ENCODE data around the gene GAST. TPM values are rescaled to one million over a fixed set of nuclear protein-coding genes. Genes with fewer than 3 reads are reported as not detected.
"Not testable (repeated sequence)": the region's sequence is repeated elsewhere in the genome, so short reads cannot be mapped to it uniquely, and the experiment has no call there.

The GAST gene
- total and polyA plus RNA-seq, 9 donors: 0.79 TPM; not detected in 8

DNA sequence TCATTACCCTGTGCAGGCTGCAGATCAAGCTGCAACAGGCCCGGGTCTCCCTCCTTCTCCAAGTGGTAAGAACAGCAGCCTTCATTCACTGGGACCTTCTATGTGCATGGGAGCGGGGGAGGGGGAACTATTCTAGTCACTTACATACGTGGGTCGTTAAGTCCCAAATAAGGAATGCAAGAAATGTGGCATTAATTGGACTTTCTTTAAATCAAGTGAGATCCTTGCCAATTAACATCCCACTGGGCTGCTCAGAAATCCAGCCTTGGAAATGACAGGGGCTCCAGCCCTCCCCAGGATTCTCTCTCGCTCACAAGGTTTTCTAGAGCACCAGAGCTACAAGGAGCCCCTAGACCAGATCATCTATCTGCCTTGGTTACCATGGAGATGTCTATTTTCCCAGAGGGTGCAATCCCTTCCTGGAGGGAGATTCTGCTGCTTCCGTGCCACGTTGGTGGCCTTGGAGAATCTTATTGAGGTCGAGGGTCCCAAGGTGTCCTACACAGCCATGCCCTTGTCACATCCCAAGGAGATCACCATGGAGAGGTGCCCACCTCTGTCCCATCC, 28.6 kb upstream of the GAST start:
- DNase-seq: no peak
- Histone ChIP-seq H3K27ac (ENCODE audit: low read length) (no peak overlapping the region), H3K4me1 (ENCODE audit: control insufficient read depth, insufficient read depth, low read length) (peaks cover 8% of the 10 kb centered on the region), H3K9me3 (replicated peaks; ENCODE audit: control insufficient read depth, low read depth, low read length) (no peaks in the 10 kb centered on the region), H3K27me3 (ENCODE audit: control insufficient read depth, insufficient read depth, low read length) (no peaks in the 10 kb centered on the region), H3K36me3 (ENCODE audit: control insufficient read depth, insufficient read depth, low read length) (no peaks in the 10 kb centered on the region), H3K4me3 (ENCODE audit: low read length) (no peak overlapping the region)
- WGBS (ENCODE audit: insufficient coverage): 54% methylated on average over 3 of the region's 8 CpGs

DNA sequence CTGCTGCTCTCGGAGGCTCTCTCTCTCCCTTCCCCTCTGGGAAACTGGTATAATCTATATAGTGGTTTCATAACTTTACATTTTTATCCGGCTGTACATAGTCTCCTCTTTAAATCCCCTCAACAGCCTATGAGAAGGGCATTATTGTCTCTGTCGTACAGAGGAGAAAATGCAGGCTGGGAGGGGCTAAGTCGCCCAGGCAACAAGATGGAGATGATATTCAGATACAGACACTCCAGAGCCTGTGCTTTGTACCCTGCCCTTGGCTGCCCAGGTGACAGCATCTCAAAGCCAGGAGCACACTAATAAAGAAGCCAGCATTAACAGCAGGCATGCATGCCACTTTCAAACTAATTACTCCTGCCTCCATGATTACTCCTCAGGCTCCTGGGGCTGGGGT, 28.1 kb upstream of the GAST start:
- no peak overlapping the region for H3K4me3 ChIP-seq (ENCODE audit: low read length)
- no peak for DNase-seq
- no peaks in the 10 kb centered on the region for H3K36me3 ChIP-seq (ENCODE audit: control insufficient read depth, insufficient read depth, low read length)
- H3K27me3 ChIP-seq (ENCODE audit: control insufficient read depth, insufficient read depth, low read length): no peaks in the 10 kb centered on the region
- no peak overlapping the region for H3K27ac ChIP-seq (ENCODE audit: low read length)
- WGBS (ENCODE audit: insufficient coverage): 40% methylated on average over 2 of the region's 4 CpGs
- H3K9me3 ChIP-seq (replicated peaks; ENCODE audit: control insufficient read depth, low read depth, low read length): no peaks in the 10 kb centered on the region
- H3K4me1 ChIP-seq (ENCODE audit: control insufficient read depth, insufficient read depth, low read length): peaks cover 8% of the 10 kb centered on the region

DNA sequence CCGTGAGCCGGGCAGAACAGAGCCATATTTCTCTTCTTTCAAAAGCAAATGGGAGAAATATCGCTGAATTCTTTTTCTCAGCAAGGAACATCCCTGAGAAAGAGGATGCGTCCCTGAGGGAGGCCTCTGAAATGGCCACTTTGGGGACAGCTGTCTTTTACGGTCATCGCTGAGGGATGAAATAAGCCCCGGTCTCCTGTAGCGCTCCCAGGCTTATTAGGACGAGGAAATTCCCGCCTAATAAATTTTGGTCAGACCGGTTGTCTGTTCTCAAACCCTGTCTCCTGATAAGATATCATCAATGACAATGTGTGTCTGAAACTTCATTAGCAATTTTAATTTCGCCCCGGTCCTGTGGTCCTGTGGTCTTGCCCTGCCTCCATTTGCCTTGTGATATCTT, 26.4 kb upstream of the GAST start:
- not testable (repeated sequence) for DNase-seq; H3K4me3 ChIP-seq (ENCODE audit: low read length); H3K27ac ChIP-seq (ENCODE audit: low read length); H3K9me3 ChIP-seq (replicated peaks; ENCODE audit: control insufficient read depth, low read depth, low read length); H3K27me3 ChIP-seq (ENCODE audit: control insufficient read depth, insufficient read depth, low read length)
- Histone ChIP-seq H3K36me3 (ENCODE audit: control insufficient read depth, insufficient read depth, low read length) (peaks cover 14% of the 10 kb centered on the region), H3K4me1 (ENCODE audit: control insufficient read depth, insufficient read depth, low read length) (peaks cover 12% of the 10 kb centered on the region)
- WGBS (ENCODE audit: insufficient coverage): 93% methylated on average over 12 of the region's 13 CpGs

DNA sequence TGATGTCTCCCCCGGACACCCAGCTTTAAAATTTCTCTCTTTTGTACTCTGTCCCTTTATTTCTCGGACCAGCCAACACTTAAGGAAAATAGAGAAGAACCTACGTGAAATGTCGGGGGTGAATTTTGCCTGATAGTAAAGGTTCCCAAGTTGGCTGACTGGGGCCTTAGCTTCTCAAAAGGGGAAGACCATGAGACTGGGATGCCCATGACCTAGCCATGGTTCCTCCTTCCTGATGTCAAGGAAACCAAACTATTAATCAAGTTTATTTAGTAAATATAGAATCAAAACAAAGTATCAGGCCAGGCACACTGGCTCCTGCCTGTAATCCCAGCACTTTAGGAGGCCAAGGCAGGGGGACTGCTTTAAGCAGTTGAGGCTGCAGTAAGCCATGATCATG, 25.9 kb upstream of the GAST start:
- H3K27me3 ChIP-seq (ENCODE audit: control insufficient read depth, insufficient read depth, low read length): no peaks in the 10 kb centered on the region

DNA sequence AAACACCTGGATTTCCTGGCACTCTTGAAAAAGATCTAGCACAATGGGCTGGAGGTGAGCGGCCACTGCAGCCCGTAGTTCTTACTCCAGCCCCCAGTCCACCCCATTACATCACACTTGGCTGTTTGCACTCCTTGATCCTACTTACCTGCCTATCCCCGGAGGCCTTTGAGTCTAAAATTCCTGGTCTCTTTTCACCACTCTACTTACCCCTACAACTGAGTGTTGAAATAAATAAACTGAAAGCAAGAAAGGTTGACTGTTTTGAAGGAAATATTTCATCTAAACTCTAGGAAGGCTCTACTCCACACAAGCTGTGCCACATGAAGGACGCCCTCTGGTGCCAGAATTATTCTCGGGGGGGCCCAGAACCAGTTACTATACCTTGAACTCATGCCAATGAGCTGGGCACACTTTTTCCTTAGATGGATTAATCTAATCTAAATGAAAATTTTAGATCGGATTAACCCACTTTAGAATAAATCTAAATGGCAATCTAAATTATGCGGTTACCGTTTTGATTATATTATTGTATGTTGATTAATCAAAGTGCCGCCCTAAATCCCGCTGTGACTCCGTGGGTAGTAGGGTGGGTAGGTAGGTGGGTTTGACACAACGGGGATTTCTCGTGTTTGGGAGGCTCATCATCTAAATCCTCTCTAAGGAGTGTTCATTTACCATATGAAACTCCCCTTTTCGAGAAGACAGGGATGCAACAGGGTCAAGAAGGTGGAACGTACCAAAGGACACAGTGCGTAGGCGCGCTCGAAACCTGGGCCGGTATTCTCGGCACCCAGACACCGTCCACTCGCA, 24.1 kb upstream of the GAST start:
- peak overlapping the region; percentile 73 for H3K4me3 ChIP-seq (ENCODE audit: low read length)
- peaks cover 37% of the 10 kb centered on the region for H3K36me3 ChIP-seq (ENCODE audit: control insufficient read depth, insufficient read depth, low read length)
- peak; percentile 72 for DNase-seq
- peak overlapping the region; percentile 95 for H3K27ac ChIP-seq (ENCODE audit: low read length)
- no peaks in the 10 kb centered on the region for H3K27me3 ChIP-seq (ENCODE audit: control insufficient read depth, insufficient read depth, low read length)
- H3K9me3 ChIP-seq (replicated peaks; ENCODE audit: control insufficient read depth, low read depth, low read length): no peaks in the 10 kb centered on the region
- 0% methylated on average over 9 of the region's 23 CpGs for WGBS (ENCODE audit: insufficient coverage)
- H3K4me1 ChIP-seq (ENCODE audit: control insufficient read depth, insufficient read depth, low read length): peaks cover 12% of the 10 kb centered on the region

More for the DNA sequence above, 25.9 kb upstream of the GAST start:
- Histone ChIP-seq H3K4me3 (ENCODE audit: low read length) (no peak overlapping the region), H3K9me3 (replicated peaks; ENCODE audit: control insufficient read depth, low read depth, low read length) (no peaks in the 10 kb centered on the region), H3K36me3 (ENCODE audit: control insufficient read depth, insufficient read depth, low read length) (peaks cover 19% of the 10 kb centered on the region), H3K4me1 (ENCODE audit: control insufficient read depth, insufficient read depth, low read length) (peaks cover 12% of the 10 kb centered on the region), H3K27ac (ENCODE audit: low read length) (no peak overlapping the region)
- no CpG with 5 or more reads among the region's 4 CpGs for WGBS (ENCODE audit: insufficient coverage)
- no peak for DNase-seq

DNA sequence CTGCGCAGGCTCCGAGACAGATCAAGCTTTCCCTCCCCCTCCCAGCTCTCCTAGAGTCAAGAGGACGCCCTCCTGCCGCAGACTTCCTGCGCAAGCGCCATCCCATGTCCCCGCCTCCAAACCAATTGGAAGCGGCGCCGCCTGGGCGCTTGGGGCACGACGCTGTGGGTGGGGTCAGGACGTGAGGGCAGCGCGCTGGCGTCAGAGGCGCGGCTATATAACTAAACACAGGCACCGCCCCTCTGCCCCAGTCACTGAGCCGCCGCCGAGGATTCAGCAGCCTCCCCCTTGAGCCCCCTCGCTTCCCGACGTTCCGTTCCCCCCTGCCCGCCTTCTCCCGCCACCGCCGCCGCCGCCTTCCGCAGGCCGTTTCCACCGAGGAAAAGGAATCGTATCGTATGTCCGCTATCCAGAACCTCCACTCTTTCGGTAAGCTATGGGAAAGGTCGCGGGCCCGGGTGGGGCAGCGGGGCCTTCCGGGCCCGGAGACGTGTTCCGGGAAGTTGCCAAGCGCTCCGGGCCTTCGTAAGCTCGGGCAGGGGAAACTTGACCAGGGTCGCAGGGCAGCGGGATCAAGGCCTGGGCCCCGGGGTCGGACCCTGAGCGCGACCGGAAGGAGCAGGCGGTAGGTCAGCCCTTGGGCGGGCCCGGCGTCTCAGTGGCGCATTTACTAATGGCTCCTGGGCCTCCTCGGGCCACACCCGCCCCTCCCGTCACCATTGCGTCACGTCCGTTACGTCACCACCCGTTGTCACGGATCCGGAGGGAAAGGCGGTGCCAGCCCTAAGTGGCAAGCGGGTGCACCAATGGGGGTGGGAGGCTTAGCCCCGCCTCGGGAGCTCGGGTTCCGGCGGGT, 23.3 kb upstream of the GAST start, which contains the start of gene EIF1:
Gene EIF1 (plus strand): TSS at position 245 of the 856 bp plus-strand sequence. CDS start 154 bp downstream, at position 399.
- Histone ChIP-seq H3K36me3 (ENCODE audit: control insufficient read depth, insufficient read depth, low read length) (peaks cover 41% of the 10 kb centered on the region), H3K27me3 (ENCODE audit: control insufficient read depth, insufficient read depth, low read length) (no peaks in the 10 kb centered on the region), H3K4me1 (ENCODE audit: control insufficient read depth, insufficient read depth, low read length) (peaks cover 12% of the 10 kb centered on the region), H3K4me3 (ENCODE audit: low read length) (peak within 1 kb of the TSS; percentile 87), H3K9me3 (replicated peaks; ENCODE audit: control insufficient read depth, low read depth, low read length) (no peaks in the 10 kb centered on the region), H3K27ac (ENCODE audit: low read length) (peak within 1 kb of the TSS; percentile 99)
- WGBS (ENCODE audit: insufficient coverage): under 1% methylated on average over 74 of the region's 81 CpGs
- DNase-seq: peak; percentile 100

DNA sequence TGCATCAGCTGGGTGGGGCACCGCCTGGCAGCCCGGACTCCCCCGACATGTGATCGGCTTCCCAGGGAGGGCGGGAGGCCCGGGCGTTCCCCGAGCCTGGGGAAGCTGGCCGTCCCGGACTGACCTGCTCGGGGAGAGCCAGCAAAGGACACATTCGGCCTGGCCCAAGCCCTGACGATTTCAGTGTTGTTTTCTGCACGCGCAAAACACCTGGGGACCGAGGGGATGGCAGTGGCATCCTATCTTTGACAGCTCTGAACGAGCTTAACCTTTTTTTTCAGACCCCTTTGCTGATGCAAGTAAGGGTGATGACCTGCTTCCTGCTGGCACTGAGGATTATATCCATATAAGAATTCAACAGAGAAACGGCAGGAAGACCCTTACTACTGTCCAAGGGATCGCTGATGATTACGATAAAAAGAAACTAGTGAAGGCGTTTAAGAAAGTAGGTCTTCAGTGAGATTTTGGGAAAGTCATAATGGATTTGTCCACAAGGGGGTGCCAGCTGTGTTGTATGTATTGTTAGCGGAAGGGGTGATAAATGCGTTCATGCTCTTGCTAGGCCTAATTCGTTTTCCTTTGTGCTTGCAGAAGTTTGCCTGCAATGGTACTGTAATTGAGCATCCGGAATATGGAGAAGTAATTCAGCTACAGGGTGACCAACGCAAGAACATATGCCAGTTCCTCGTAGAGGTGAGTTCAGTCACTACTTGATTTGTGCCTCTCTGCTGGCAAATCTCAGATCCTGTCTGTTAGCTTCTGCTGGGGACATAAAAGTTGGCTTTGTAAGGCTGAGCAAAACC, 22.4 kb upstream of the GAST start:
- peaks cover 46% of the 10 kb centered on the region for H3K36me3 ChIP-seq (ENCODE audit: control insufficient read depth, insufficient read depth, low read length)
- peak; percentile 79 for DNase-seq
- WGBS (ENCODE audit: insufficient coverage): 3% methylated on average over 26 of the region's 27 CpGs
- peak overlapping the region; percentile 99 for H3K27ac ChIP-seq (ENCODE audit: low read length)
- no peaks in the 10 kb centered on the region for H3K27me3 ChIP-seq (ENCODE audit: control insufficient read depth, insufficient read depth, low read length)
- H3K4me3 ChIP-seq (ENCODE audit: low read length): peak overlapping the region; percentile 87
- peaks cover 12% of the 10 kb centered on the region for H3K4me1 ChIP-seq (ENCODE audit: control insufficient read depth, insufficient read depth, low read length)
- no peaks in the 10 kb centered on the region for H3K9me3 ChIP-seq (replicated peaks; ENCODE audit: control insufficient read depth, low read depth, low read length)

DNA sequence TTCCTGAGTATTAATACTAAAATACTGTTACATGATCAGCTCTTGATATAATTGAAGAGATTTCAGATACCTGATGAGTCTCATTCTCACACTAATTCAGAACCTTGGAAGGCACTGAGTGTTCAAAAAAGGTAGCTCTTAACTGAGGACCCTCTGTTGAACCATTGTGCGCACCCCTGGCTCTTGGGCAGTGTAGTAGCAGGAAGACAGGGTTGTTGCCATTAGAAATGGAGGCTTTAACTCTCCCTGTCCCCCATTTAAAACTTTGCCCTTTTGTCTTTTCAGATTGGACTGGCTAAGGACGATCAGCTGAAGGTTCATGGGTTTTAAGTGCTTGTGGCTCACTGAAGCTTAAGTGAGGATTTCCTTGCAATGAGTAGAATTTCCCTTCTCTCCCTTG, 21.6 kb upstream of the GAST start:
- Histone ChIP-seq H3K4me3 (ENCODE audit: low read length) (no peak overlapping the region), H3K4me1 (ENCODE audit: control insufficient read depth, insufficient read depth, low read length) (peaks cover 12% of the 10 kb centered on the region), H3K9me3 (replicated peaks; ENCODE audit: control insufficient read depth, low read depth, low read length) (no peaks in the 10 kb centered on the region), H3K36me3 (ENCODE audit: control insufficient read depth, insufficient read depth, low read length) (peaks cover 50% of the 10 kb centered on the region), H3K27ac (ENCODE audit: low read length) (peak overlapping the region; percentile 99), H3K27me3 (ENCODE audit: control insufficient read depth, insufficient read depth, low read length) (no peaks in the 10 kb centered on the region)
- no CpG with 5 or more reads among the region's 2 CpGs for WGBS (ENCODE audit: insufficient coverage)
- DNase-seq: no peak

DNA sequence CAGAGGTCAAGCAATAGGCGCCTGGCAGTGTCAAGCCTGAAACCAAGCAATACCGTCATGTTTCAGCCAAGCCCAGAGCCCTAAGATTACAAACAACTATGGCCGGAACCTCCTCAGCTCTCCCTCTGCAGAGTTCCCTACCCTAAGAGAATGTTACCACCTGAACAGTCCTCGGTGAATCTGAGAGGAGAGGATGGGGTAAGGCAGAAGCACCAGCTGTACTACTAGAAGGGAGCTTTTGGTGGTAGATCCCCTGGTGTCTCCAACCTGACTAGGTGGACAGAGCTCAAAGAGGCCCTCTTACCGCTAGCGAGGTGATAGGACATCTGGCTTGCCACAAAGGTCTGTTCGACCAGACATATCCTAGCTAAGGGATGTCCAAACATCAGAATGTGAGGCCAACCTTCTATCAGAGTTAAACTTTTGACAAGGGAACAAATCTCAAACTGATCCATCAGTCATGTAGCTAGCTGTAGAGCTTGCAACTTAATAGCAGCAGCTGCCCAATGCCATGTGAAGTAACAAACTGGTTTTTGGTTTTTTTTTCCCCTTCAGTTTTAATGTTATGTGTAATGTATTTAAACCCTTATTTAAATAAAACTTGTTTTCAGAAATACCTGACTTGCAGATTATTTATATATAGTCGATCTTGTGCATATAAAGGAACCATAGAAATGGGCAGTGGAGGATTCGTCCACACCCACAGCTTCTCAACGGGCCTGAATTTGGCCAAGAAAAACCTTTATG, 20.9 kb upstream of the GAST start:
- no peak overlapping the region for H3K4me3 ChIP-seq (ENCODE audit: low read length)
- no peak for DNase-seq
- peaks cover 16% of the 10 kb centered on the region for H3K4me1 ChIP-seq (ENCODE audit: control insufficient read depth, insufficient read depth, low read length)
- H3K36me3 ChIP-seq (ENCODE audit: control insufficient read depth, insufficient read depth, low read length): peaks cover 50% of the 10 kb centered on the region
- peak overlapping the region; percentile 21 for H3K27ac ChIP-seq (ENCODE audit: low read length)
- H3K9me3 ChIP-seq (replicated peaks; ENCODE audit: control insufficient read depth, low read depth, low read length): no peaks in the 10 kb centered on the region
- WGBS (ENCODE audit: insufficient coverage): 93% methylated on average over 5 of the region's 10 CpGs
- no peaks in the 10 kb centered on the region for H3K27me3 ChIP-seq (ENCODE audit: control insufficient read depth, insufficient read depth, low read length)

Data from muscle of leg (tissue), 11 donors.